Fibroblast of pulmonary artery (primary cell): Measurements from ENCODE around the gene SMAP2.

Experiments used
- DNase-seq: peaks from one replicate; pipeline ENCODE4 v3.0.0-alpha.2; 2010; ENCODE audit warnings: low read depth
- H3K4me3 ChIP-seq: replicated peaks from 2 replicates; pipeline ENCODE4 v1.5.1; 2011; ENCODE audit warnings: low read depth, mild to moderate bottlenecking, control low read depth, low read length, moderate library complexity
- TF ChIP-seq, protein P1 (sequence below): IDR thresholded peaks from 2 replicates; pipeline ENCODE4 v1.5.1; 2011; ENCODE audit warnings: mild to moderate bottlenecking, control low read depth, low read length, inconsistent platforms; ENCODE audit errors: missing control alignments

The SMAP2 gene

DNA sequence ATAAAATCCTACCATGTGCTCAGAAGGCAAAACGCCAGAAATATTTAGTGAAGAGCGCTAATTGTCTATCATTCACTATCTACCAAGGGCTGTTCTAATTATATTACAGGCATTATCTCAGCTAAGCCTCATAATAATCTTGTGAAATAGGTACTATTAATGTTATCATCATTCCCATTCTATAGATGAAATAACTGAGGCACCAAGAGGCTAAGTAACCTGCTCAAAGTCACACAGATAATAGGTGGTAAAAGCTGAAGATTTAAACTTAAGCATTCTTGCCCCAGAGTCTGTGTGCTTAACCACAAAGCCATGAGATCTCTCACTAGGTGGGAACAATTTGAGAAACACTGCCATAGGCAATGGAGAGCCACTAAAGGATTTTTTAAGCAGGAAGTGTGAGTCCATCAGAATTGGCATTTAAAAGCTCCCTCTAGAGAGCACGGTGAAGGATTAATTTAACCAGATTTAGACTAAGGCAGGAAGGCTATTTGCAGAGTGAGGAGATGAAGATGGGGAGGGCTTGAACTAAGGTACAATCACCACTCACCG is 1.7 kb upstream of the SMAP2 start:
- no peak overlapping the region for H3K4me3 ChIP-seq
- DNase-seq = no peak
- TF ChIP-seq, protein P1, sequence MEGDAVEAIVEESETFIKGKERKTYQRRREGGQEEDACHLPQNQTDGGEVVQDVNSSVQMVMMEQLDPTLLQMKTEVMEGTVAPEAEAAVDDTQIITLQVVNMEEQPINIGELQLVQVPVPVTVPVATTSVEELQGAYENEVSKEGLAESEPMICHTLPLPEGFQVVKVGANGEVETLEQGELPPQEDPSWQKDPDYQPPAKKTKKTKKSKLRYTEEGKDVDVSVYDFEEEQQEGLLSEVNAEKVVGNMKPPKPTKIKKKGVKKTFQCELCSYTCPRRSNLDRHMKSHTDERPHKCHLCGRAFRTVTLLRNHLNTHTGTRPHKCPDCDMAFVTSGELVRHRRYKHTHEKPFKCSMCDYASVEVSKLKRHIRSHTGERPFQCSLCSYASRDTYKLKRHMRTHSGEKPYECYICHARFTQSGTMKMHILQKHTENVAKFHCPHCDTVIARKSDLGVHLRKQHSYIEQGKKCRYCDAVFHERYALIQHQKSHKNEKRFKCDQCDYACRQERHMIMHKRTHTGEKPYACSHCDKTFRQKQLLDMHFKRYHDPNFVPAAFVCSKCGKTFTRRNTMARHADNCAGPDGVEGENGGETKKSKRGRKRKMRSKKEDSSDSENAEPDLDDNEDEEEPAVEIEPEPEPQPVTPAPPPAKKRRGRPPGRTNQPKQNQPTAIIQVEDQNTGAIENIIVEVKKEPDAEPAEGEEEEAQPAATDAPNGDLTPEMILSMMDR = no peak

DNA sequence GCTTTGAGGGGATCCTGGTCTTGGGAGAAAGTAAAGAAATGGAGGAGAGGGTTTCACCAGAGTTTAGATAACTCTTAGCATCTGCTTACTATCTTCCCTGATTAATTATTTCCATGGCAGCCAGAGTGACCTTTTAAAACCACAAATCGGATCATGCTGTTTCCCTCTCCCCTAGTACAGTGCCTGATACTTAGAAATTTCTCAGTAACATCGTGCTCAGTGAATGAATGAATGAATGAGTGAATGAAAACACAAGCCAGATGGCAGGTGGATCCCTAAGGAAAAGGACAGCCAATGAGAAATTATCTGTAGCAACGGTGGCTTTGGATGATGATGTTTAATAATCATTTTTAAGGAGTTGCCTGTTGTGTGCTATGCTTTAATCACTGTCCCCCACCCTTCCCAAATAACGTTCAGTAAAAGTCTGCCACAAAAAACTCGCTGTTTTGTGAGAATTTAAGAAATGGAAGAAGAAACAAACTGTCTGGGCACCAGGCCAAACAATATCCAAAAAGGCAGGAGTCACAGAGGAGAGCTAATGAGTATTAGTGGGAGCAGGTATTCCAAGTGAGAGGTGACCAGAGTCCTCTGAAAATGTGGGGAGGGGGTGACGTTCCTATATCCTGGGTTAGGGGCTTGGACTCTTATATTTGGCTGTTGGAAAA is 737 bp upstream of the SMAP2 start:
- DNase-seq = no peak
- TF ChIP-seq, protein P1 = no peak
- no peak overlapping the region for H3K4me3 ChIP-seq

DNA sequence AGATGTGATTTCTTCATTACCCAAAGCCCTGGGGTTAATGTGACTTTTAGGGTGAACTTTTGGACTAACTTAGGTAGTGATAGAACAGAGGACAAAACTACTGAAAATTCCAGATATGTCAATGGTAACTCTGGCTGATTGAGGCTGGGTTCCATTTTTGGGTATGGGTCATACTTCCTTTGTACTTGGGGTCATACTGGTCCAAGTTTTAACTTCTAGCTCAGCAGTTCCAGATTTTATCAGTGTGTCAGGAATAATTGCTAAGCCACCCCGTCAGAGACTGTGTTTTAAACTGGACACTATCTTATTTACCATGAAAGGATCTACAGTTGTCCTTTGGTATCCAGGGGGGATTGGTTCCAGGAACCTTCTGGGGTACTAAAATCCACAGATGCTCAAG is 4.0 kb downstream of the SMAP2 start:
- H3K4me3 ChIP-seq = no peak overlapping the region
- TF ChIP-seq, protein P1 = no peak
- DNase-seq = no peak

DNA sequence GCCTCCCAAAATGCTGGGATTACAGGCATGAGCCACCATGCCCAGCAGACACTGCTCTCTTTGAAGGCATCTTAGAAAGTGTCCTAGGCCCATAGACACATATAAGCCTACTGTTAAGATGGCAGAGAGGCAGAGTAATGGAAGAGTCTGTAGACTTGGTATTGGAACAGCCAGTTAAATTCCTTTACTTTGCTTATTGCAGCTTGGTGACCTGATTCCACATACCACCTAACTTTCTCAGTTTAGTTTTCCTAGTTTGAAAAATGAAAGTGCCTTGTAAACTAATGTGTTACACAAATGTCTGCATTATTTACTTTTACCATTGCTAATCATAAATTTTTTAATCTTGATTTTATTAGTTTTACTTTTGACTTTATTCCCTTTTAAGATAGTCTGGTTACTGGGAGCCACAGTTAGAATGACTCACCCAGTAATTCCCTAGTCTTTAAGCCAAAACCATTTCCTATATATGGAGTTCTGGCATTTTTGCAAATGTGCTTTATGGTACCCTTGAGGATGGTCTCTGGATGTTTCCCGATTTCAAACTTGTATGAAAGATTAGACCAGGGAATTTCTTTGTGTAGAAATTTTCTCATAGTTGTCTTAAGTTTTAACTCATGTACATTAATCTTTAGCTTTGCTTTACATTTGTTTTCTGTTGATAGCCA is 6.4 kb downstream of the SMAP2 start:
- no peak overlapping the region for H3K4me3 ChIP-seq
- TF ChIP-seq, protein P1 = no peak
- DNase-seq = peak; percentile 47

DNA sequence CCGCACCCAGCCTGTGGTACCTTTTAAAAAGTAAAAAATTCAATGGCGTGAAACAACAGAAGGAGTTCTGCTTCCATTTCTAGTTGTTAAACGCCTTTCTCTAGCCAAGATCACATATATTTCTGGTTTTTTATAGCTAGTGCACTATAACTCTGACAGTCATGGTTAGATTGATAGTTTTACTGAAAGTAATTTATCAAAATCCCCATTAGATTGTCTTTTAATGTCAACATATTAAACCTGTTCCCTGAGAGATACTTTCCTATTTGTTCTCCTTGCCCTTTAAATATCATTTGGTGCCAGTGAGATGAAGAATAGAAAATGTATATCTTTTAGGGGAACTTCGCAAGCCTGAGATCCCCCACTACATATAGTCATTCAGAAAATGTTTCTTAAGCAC is 7.3 kb downstream of the SMAP2 start:
- no peak for DNase-seq
- H3K4me3 ChIP-seq = no peak overlapping the region
- TF ChIP-seq, protein P1 = no peak

DNA sequence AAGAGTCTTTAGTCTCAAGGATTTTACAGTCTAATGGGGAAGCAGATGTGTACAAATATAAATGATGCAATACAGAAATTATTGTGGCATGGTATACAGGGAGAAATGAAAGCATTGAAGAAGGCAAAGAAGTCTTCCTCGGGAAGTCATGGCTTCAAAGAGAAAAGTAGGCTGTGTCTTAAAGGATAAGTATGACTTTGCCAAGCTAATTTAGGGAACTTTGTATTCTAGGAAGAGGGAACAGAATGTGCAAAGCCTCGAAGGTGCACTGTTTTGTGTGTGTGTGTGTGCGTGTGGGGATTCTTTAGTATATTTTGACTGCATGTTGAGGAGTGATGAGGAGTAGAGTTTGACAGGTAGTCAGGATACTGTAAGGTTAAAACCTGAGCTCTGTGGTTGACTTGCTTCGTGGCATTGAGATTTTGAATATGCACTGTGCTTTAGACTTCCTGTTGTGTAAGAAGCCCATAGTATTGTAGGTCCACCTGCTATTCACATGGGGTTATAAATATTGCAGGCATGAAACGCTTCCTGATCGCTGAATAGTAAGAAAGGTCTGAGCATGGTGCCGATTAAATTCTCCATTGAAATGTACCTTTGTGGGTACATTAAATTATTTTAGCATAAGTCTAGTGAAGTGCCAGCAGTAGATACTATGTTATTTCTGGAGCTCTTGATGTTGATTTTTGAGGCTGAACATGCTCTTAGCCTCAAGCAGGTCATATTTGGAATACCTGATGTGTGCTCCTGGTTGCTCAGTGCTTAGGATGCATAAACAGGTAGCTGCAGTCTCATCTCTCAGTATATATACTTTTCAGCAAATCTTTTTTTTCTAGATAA is 8.0 kb downstream of the SMAP2 start:
- no peak overlapping the region for H3K4me3 ChIP-seq
- no peak for DNase-seq
- TF ChIP-seq, protein P1 = no peak
